ENCODE measurements around the gene SSUH2. TPM values are rescaled to one million over a fixed set of nuclear protein-coding genes. Genes with fewer than 3 reads are reported as not detected.

The SSUH2 gene
- total RNA-seq, 1 donor from 2014 or later: 1.1 TPM

GRCh38 chr3:8629151-8630021 is 15.2 kb downstream of the SSUH2 start:
- no peak for DNase-seq
- Histone ChIP-seq H3K27me3 (ENCODE audit: low read depth) (no peaks in the 10 kb centered on the region), H3K4me3 (no peak overlapping the region), H3K36me3 (no peaks in the 10 kb centered on the region), H3K27ac (replicated peaks) (no peak overlapping the region), H3K9me3 (replicated peaks) (no peaks in the 10 kb centered on the region), H3K4me1 (no peaks in the 10 kb centered on the region)
- intact Hi-C loops (cut with micrococcal nuclease): no loop called here
- TF ChIP-seq CTCF (IDR thresholded peaks at IDR 0.05; ENCODE audit: borderline replicate concordance): no peak

DNA sequence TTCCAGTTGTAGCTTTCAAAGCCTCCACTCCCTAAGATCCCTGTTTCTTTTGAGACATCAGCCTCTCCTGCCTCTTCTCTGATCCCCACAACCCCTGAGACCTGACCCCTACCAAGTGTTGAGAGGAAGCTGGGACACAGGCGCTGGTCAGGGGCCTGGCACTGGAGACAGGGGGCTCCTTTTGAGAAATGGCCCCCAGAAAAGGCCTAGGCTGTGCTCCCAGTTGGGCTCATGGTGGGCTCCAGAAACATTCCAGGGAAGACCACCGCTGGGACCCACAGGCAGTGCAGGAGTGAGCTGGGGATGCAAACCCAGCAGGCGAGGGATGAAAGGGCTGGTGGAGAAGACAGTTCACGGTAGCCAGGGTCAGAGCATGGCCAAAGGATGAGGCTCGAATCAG is 16.6 kb downstream of the SSUH2 start:
- no peaks in the 10 kb centered on the region for H3K36me3 ChIP-seq
- H3K27ac ChIP-seq (replicated peaks): no peak overlapping the region
- H3K27me3 ChIP-seq (ENCODE audit: low read depth): no peaks in the 10 kb centered on the region
- H3K4me3 ChIP-seq: no peak overlapping the region
- no peaks in the 10 kb centered on the region for H3K9me3 ChIP-seq (replicated peaks)
- DNase-seq: no peak
- intact Hi-C loops (cut with micrococcal nuclease): no loop called here
- TF ChIP-seq CTCF (IDR thresholded peaks at IDR 0.05; ENCODE audit: borderline replicate concordance): no peak
- H3K4me1 ChIP-seq: peaks cover 7% of the 10 kb centered on the region

GRCh38 chr3:8627201-8627940 is 17.2 kb downstream of the SSUH2 start:
- intact Hi-C loops (cut with micrococcal nuclease): no loop called here
- H3K9me3 ChIP-seq (replicated peaks): no peaks in the 10 kb centered on the region
- no peak for TF ChIP-seq CTCF (IDR thresholded peaks at IDR 0.05; ENCODE audit: borderline replicate concordance)

GRCh38 chr3:8625991-8626390 is 18.6 kb downstream of the SSUH2 start:
- H3K4me1 ChIP-seq: peaks cover 15% of the 10 kb centered on the region
- no peaks in the 10 kb centered on the region for H3K9me3 ChIP-seq (replicated peaks)
- H3K27me3 ChIP-seq (ENCODE audit: low read depth): no peaks in the 10 kb centered on the region
- no peaks in the 10 kb centered on the region for H3K36me3 ChIP-seq
- no peak overlapping the region for H3K27ac ChIP-seq (replicated peaks)
- no peak overlapping the region for H3K4me3 ChIP-seq
- TF ChIP-seq CTCF (IDR thresholded peaks at IDR 0.05; ENCODE audit: borderline replicate concordance): no peak
- DNase-seq: no peak
- intact Hi-C loops (cut with micrococcal nuclease): no loop called here

More at GRCh38 chr3:8627201-8627940, 17.2 kb downstream of the SSUH2 start:
- Histone ChIP-seq H3K27ac (replicated peaks) (no peak overlapping the region), H3K27me3 (ENCODE audit: low read depth) (no peaks in the 10 kb centered on the region), H3K4me1 (peaks cover 13% of the 10 kb centered on the region), H3K4me3 (no peak overlapping the region), H3K36me3 (no peaks in the 10 kb centered on the region)
- DNase-seq: no peak

DNA sequence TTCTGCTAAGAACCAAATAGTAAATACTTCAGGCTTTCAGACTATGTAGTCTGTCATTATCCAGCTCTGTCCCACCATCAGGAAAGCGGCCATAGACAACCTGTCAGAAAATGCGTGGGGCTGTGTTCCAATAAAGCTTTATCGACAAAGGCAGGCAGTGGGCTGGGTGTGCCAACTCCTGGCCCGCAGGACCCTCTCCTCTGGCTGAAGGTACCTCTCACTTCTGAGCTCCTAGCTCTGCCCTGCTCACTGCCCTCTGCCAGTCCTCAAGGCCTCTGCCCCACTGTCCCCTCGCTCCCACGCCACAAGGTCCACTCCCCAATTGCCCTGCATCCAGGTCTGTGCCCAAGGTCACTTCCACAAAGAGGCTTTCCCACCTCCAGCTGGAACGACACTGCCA is 20.0 kb downstream of the SSUH2 start:
- no peak overlapping the region for H3K4me3 ChIP-seq
- peaks cover 15% of the 10 kb centered on the region for H3K4me1 ChIP-seq
- DNase-seq: no peak
- no peaks in the 10 kb centered on the region for H3K27me3 ChIP-seq (ENCODE audit: low read depth)
- no peak overlapping the region for H3K27ac ChIP-seq (replicated peaks)
- no peaks in the 10 kb centered on the region for H3K9me3 ChIP-seq (replicated peaks)
- TF ChIP-seq CTCF (IDR thresholded peaks at IDR 0.05; ENCODE audit: borderline replicate concordance): no peak
- no peaks in the 10 kb centered on the region for H3K36me3 ChIP-seq
- intact Hi-C loops (cut with micrococcal nuclease): loop anchor here (5.0 kb wide), 1 partner anchor 182 kb away; no protein-coding TSS in a partner anchor

Data from left ventricle myocardium inferior (tissue), 1 donor.